ENCODE results near the gene C17orf75.
"Not testable (repeated sequence)": the region's sequence is repeated elsewhere in the genome, so short reads cannot be mapped to it uniquely, and the experiment has no call there.

C17orf75 gene, protein sequence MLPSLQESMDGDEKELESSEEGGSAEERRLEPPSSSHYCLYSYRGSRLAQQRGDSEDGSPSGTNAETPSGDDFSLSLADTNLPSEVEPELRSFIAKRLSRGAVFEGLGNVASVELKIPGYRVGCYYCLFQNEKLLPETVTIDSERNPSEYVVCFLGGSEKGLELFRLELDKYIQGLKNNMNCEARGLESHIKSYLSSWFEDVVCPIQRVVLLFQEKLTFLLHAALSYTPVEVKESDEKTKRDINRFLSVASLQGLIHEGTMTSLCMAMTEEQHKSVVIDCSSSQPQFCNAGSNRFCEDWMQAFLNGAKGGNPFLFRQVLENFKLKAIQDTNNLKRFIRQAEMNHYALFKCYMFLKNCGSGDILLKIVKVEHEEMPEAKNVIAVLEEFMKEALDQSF

DNA sequence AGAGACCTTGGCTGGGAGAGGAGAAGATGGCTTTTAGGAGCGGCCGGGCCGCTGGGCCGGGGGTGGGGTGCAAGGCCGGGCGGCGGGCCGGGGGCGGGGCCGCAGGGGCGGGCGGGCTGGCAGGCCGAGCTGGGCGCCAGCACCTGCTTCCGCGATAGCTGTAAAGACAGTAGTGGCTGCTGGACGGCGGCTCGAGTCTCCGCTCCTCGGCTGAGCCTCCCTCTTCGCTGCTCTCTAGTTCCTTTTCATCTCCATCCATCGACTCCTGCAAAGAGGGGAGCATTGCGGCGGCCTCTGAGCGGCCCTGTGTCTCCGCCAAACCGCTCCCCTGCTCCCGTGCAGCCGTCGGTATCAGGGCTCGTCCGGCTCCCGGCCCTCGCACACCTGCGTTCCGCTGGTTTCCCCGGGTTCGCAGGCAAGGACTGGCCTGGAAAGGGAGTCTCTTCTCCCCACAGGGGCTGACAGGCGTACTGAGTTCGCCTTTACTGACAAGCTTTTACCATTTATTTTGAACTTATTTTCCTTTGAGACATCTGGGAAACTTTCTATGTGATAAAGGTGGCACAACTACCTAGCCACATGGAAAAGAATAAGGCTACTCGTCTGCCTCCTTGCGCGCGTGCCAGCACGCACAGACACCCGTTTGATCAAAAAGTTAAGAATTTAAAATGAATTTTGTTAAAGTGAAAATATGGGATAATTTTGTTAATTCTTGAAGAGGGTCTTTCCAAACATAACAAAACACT is at the start of gene C17orf75:
TSS of gene C17orf75 (minus strand) at position 317 of the 746 bp plus-strand sequence. CDS start at position 283, 34 bp downstream.
- Mint-ChIP-seq H3K9me3 (no peaks in the 10 kb centered on the region), H3K36me3 (ENCODE audit: low read depth) (peaks cover 9% of the 10 kb centered on the region), H3K27me3 (ENCODE audit: low read depth) (no peaks in the 10 kb centered on the region), H3K27ac (peak within 1 kb of the TSS; percentile 93), H3K4me3 (peak within 1 kb of the TSS; percentile 90), H3K4me1 (ENCODE audit: low read depth) (peaks cover 22% of the 10 kb centered on the region)
- DNase-seq (ENCODE audit: low spot score): peak; percentile 76

DNA sequence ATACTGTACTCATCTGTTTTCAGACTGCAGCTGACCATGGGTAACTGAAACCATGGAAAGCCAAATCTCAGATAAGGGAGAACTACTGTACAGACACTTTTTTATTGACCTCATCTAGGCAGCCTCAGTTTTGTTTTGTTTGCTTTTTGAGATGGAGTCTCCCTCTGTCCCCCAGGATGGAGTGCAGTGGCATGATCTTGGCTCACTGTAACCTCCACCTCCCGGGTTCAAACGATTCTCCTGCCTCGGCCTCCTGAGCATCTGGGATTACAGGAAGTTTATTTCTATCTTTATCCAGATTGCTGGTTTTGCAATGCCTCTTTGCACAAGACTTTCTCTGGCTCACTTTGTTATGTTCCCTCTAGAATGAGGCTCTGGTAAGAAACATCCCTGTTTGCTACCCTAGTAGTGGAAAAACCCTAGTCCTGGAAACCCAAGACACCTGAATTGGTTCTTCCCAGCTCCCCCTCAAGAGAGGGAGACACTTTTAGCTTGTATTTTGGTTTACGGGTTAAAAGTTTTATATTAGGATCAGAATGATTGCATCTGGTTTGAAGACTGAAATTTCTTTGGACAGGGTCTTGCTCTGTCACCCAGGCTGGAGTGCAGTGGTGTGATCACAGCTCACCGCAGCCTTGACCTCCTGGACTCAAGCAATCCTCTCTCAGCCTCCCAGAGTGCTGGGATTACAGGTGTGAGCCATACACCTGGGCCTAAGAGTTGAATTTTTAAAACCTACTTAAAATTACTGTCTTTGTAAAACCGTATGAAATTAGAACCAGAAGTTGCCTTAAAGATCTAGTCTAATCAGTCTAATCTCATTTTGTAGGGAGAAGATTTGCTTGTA is 46.9 kb upstream of the C17orf75 start:
- H3K36me3 Mint-ChIP-seq (ENCODE audit: low read depth): peaks cover 17% of the 10 kb centered on the region
- H3K27ac Mint-ChIP-seq: no peak overlapping the region

DNA sequence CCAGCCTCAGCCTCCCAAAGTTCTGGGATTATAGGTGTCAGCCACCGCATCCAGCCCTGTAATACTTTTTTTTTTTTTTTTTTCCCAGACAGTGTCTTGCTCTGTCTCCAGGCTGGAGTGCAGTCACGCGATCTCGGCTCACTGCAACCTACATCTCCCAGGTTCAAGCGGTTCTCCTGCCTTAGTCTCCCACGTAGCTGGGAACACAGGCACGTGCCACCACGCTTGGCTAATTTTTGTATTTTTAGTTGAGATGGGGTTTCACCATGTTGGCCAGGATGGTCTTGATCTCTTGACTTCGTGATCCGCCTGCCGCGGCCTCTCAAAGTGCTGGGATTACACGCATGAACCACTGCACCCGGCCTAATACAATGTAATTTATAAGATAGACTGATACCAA is 46.2 kb upstream of the C17orf75 start:
- H3K4me3 Mint-ChIP-seq; H3K27me3 Mint-ChIP-seq (ENCODE audit: low read depth); H3K4me1 Mint-ChIP-seq (ENCODE audit: low read depth); H3K27ac Mint-ChIP-seq; H3K9me3 Mint-ChIP-seq; DNase-seq (ENCODE audit: low spot score): not testable (repeated sequence)
- peaks cover 17% of the 10 kb centered on the region for H3K36me3 Mint-ChIP-seq (ENCODE audit: low read depth)

More for the DNA sequence above, 46.9 kb upstream of the C17orf75 start:
- H3K9me3 Mint-ChIP-seq: no peaks in the 10 kb centered on the region
- no peaks in the 10 kb centered on the region for H3K27me3 Mint-ChIP-seq (ENCODE audit: low read depth)
- H3K4me1 Mint-ChIP-seq (ENCODE audit: low read depth): peaks cover 3% of the 10 kb centered on the region
- H3K4me3 Mint-ChIP-seq: no peak overlapping the region
- DNase-seq (ENCODE audit: low spot score): no peak

DNA sequence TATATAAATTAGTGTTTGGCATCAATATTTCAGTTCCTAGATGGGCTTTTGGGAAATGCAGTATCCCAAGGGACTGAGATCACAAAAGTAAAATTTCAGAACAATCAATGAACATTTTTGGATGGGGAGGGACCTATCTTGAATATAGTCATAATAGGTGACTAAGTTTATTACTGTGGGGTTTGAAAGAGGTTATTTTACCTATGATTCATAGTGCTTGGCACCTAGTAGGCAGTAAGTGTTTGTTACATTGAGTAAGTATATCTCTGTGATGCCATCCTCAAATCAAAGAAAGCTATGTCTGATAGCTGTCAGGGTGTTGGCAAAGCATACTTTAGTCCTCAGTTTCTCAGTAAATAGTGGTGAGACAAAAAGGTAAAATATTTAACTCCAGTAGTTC is 44.9 kb upstream of the C17orf75 start:
- Mint-ChIP-seq H3K27me3 (ENCODE audit: low read depth) (no peaks in the 10 kb centered on the region), H3K4me3 (no peak overlapping the region), H3K9me3 (no peaks in the 10 kb centered on the region), H3K36me3 (ENCODE audit: low read depth) (peaks cover 30% of the 10 kb centered on the region), H3K27ac (no peak overlapping the region), H3K4me1 (ENCODE audit: low read depth) (peaks cover 3% of the 10 kb centered on the region)
- DNase-seq (ENCODE audit: low spot score): no peak

DNA sequence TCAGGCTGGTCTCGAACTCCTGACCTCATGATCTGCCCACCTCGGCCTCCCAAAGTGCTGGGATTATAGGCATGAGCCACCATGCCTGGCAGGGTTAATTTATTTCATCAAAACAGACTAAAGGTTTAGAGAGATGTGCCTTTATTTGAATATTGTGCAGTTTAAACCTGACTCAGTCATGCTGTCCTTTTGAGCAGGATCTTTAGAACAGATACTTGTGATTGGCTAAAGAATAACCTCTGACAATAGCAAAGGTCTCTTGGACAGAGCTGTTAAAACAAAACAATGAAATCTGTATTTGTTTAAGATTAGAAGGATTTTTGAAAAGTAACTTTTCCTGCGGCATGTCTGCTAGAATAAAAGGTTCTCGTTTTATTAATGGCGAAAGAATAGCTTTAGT is 44.0 kb upstream of the C17orf75 start:
- Mint-ChIP-seq H3K4me1 (ENCODE audit: low read depth) (peaks cover 3% of the 10 kb centered on the region), H3K27me3 (ENCODE audit: low read depth) (no peaks in the 10 kb centered on the region), H3K27ac (no peak overlapping the region), H3K36me3 (ENCODE audit: low read depth) (peaks cover 34% of the 10 kb centered on the region), H3K4me3 (no peak overlapping the region), H3K9me3 (no peaks in the 10 kb centered on the region)
- no peak for DNase-seq (ENCODE audit: low spot score)

DNA sequence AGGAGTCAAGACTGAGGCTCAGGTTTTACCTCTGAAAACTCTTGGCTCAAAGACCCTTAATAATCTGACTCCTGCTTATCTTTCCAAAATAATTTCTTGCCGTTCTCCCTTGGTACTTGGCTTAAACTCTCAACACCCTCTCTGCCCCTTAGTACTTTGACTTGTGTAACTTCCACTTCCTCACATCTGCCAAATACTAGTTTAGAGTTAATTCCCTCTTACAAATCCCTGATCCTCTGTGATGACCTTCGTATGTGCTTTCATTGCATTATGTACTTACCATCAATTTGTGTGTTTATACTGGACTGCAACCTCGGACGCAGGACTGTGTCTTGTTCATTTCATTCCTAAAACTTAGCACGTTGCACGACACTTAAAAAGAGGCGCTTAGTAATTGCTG is 43.1 kb upstream of the C17orf75 start:
- Mint-ChIP-seq H3K4me1 (ENCODE audit: low read depth) (peaks cover 3% of the 10 kb centered on the region), H3K9me3 (no peaks in the 10 kb centered on the region), H3K4me3 (no peak overlapping the region), H3K36me3 (ENCODE audit: low read depth) (peaks cover 39% of the 10 kb centered on the region), H3K27me3 (ENCODE audit: low read depth) (no peaks in the 10 kb centered on the region), H3K27ac (no peak overlapping the region)
- DNase-seq (ENCODE audit: low spot score): no peak

DNA sequence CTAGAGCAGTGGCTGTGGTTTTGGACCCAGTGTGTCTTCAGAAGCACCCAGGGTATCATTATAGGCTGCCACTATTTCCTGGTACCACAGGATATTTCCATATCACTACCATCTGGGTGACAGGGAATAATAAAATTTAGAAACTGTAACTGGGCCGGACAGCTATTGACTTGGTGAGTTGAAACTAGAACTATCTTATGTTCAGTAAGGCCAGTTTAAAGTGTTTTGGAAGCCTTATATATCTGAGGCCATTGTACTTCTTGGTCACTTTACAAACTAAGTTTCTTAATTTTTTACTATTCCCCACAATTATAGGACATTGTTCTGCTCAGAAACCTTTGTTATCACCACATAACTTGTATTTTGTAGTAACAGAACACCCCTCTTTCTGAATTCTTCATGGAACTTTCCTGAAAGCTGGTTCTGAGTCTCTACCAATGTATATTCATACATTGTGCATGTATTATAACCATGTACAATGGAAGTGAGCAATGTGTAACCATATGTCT is 42.0 kb upstream of the C17orf75 start:
- H3K36me3 Mint-ChIP-seq (ENCODE audit: low read depth): peaks cover 43% of the 10 kb centered on the region
- H3K4me1 Mint-ChIP-seq (ENCODE audit: low read depth): peaks cover 3% of the 10 kb centered on the region
- H3K27ac Mint-ChIP-seq: no peak overlapping the region

DNA sequence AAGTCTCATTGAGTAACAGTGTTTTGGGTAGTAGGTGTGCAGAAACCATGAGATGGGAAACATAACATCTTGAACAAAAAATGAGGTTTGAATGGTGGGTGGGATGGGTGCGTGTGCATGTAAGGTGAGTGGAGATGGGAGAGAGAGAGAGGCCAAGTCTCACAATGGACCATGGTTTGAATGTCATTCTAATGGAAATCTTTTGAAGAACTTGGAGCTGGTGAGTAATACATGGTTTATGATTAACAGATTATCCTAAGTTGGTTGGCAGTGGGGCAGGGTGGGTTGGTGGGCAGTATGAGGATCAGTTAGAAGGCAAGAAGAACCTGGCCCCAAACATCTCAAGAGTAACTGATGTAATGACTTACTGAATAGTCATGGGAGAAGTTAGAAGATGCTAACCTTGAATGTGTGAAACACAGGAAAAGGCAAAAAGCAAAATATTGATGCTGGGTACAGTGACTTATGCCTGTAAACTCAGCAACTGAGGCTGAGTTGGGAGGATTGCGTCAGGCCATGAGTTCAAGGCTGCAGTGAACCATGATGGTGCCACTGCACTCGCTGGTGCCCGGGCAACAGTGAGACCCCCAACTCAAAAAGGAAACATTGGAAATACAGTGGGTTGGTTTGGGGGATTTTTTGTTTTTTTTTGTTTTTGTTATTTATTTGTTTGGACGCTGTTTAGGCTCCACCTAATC is 40.7 kb upstream of the C17orf75 start:
- Mint-ChIP-seq H3K4me3 (no peak overlapping the region), H3K4me1 (ENCODE audit: low read depth) (peaks cover 5% of the 10 kb centered on the region), H3K9me3 (no peaks in the 10 kb centered on the region), H3K36me3 (ENCODE audit: low read depth) (peaks cover 49% of the 10 kb centered on the region), H3K27ac (no peak overlapping the region), H3K27me3 (ENCODE audit: low read depth) (no peaks in the 10 kb centered on the region)
- DNase-seq (ENCODE audit: low spot score): no peak

More for the DNA sequence above, 42.0 kb upstream of the C17orf75 start:
- DNase-seq (ENCODE audit: low spot score): no peak
- Mint-ChIP-seq H3K9me3 (no peaks in the 10 kb centered on the region), H3K4me3 (no peak overlapping the region), H3K27me3 (ENCODE audit: low read depth) (no peaks in the 10 kb centered on the region)

DNA sequence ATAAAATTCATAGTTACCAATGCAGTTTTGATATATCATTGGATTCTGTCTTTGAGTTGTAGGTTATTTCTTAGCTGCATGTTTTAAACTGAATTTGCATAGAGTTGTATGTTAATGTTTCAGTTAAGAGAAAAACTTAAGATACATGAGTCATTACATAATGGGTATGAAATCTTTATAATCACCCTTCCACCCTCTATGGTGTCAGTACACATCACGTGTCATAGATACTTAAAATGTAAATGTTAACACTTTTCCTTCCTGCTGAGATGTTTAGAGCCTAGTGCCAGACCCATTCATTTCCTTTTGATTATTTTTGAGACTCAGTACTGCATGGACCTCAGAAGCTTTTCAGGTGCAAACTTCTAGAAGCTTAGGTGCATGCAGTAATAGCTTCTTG is 28.5 kb upstream of the C17orf75 start:
- Mint-ChIP-seq H3K4me3 (no peak overlapping the region), H3K9me3 (no peaks in the 10 kb centered on the region), H3K36me3 (ENCODE audit: low read depth) (peaks cover 71% of the 10 kb centered on the region), H3K4me1 (ENCODE audit: low read depth) (peaks cover 12% of the 10 kb centered on the region), H3K27ac (peak overlapping the region; percentile 0), H3K27me3 (ENCODE audit: low read depth) (no peaks in the 10 kb centered on the region)
- DNase-seq (ENCODE audit: low spot score): no peak

DNA sequence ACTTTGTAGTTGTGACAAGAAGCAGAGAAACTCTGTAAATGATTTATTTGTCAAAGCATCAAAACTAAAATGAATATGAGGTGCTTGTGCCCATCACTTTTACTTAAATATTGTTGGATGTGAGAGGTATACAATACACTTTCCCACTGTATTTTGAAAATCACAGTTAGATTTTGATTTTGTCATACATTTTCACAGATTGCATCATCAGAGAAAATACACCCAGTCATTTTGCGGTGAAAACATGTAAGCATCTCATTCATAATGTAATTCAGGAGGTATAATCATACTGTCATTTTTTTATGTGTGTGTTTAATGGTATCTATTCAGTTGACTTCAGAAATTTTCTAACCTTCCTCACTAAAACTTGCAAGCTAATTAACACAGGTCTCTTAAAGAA is 19.3 kb upstream of the C17orf75 start:
- no peak for DNase-seq (ENCODE audit: low spot score)
- peaks cover 72% of the 10 kb centered on the region for H3K36me3 Mint-ChIP-seq (ENCODE audit: low read depth)
- no peaks in the 10 kb centered on the region for H3K27me3 Mint-ChIP-seq (ENCODE audit: low read depth)
- peaks cover 16% of the 10 kb centered on the region for H3K4me1 Mint-ChIP-seq (ENCODE audit: low read depth)
- H3K4me3 Mint-ChIP-seq: no peak overlapping the region
- no peaks in the 10 kb centered on the region for H3K9me3 Mint-ChIP-seq
- H3K27ac Mint-ChIP-seq: no peak overlapping the region

DNA sequence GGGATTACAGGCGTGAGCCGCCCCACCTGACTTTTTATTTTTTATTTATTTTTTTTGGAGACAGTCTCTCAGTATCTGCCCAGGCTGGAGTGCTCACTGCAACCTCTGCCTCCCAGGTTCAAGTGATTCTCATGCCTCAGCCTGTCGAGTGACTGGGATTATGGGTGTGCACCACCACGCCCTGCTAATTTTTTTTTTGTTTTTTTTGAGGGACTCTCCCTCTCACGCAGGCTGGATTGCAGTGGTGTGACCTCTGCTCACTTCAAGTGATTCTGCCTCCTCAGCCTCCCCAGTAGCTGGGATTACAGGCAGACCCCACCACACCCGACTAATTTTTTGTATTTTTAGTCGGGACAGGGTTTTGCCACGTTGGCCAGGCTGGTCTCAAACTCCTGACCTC is 15.6 kb upstream of the C17orf75 start:
- Mint-ChIP-seq H3K4me1 (ENCODE audit: low read depth) (peaks cover 40% of the 10 kb centered on the region), H3K36me3 (ENCODE audit: low read depth) (peaks cover 71% of the 10 kb centered on the region), H3K9me3 (no peaks in the 10 kb centered on the region), H3K27ac (no peak overlapping the region), H3K27me3 (ENCODE audit: low read depth) (no peaks in the 10 kb centered on the region), H3K4me3 (no peak overlapping the region)
- DNase-seq (ENCODE audit: low spot score): no peak

DNA sequence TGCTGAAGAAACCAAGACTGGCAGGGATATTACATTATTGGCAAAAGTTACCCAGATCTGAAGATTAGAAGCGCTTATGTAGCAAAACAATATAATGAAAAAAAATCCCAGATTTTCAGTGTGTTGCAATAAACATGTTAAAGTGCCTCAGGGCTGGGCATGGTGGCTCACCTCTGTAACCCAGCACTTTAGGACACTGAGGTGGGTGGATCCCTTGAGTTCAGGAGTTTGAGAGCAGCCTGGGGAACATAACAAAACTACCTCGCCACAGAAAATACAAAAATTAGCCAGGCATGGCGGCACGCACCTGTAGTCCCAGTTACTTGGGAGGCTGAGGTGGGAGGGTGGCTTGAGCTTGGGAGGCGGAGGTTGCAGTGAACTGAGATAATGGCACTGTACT is 14.8 kb upstream of the C17orf75 start:
- Mint-ChIP-seq H3K9me3 (no peaks in the 10 kb centered on the region), H3K27me3 (ENCODE audit: low read depth) (no peaks in the 10 kb centered on the region), H3K27ac (no peak overlapping the region), H3K4me3 (no peak overlapping the region), H3K36me3 (ENCODE audit: low read depth) (peaks cover 72% of the 10 kb centered on the region), H3K4me1 (ENCODE audit: low read depth) (peaks cover 40% of the 10 kb centered on the region)
- DNase-seq (ENCODE audit: low spot score): no peak

DNA sequence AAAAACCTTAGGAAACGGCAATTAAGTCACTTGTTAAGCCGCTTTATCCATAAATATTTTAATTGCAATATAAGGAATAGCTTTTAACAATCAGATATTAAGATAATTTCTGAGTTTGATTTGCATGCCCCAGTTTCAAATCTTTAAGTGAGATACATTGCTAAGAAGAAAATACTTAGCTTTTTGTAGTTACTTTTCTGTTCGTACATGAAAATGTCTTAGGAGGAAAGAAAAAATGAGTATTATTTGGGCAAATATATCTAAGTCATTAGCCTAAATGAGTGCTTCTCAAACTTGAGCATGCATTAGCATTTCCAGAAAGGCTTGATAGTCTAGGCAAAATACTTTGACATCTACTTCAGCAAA is 14.4 kb upstream of the C17orf75 start:
- Mint-ChIP-seq H3K4me1 (ENCODE audit: low read depth) (peaks cover 43% of the 10 kb centered on the region), H3K27ac (no peak overlapping the region), H3K4me3 (no peak overlapping the region), H3K36me3 (ENCODE audit: low read depth) (peaks cover 73% of the 10 kb centered on the region), H3K27me3 (ENCODE audit: low read depth) (no peaks in the 10 kb centered on the region), H3K9me3 (no peaks in the 10 kb centered on the region)
- no peak for DNase-seq (ENCODE audit: low spot score)
